Measurements from ENCODE around the gene ATRNL1.
"Not testable (repeated sequence)": the region's sequence is repeated elsewhere in the genome, so short reads cannot be mapped to it uniquely, and the experiment has no call there.

The ATRNL1 gene

DNA sequence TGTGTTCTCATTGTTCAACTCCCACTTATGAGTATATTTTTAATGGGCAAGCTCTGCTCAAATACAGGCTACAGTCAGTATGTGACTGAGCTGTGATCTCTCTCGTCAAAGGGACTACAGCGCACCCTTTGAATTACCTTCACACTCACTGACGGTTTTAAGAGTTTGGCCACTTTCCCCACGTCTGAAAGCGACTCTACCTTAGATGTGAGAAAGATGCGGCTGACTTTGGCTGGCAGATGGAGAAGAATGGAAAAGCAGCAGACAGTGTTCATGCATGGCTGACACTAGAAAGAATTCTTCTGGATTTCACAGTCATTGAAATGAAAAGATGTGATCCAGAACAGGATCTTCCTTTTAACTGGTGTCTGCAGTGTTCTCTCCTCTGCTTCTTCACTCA, 2.0 kb upstream of the ATRNL1 start:
- DNase-seq: no peak

DNA sequence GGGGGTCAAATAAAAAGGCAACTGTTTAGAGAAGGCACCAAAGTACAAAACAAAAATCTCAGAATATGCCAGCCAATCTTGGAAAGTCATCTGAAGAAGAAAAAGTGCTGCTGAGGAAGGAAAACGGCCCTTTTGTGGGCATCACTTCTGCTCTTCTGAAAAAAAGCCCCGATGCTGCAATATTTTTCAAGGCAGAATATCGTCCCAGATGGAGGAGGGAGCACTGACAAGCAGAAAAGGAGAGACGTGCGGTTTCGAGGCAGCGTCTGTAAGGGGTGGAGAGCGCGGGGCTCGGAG, 959 bp upstream of the ATRNL1 start:
- no peak for DNase-seq

DNA sequence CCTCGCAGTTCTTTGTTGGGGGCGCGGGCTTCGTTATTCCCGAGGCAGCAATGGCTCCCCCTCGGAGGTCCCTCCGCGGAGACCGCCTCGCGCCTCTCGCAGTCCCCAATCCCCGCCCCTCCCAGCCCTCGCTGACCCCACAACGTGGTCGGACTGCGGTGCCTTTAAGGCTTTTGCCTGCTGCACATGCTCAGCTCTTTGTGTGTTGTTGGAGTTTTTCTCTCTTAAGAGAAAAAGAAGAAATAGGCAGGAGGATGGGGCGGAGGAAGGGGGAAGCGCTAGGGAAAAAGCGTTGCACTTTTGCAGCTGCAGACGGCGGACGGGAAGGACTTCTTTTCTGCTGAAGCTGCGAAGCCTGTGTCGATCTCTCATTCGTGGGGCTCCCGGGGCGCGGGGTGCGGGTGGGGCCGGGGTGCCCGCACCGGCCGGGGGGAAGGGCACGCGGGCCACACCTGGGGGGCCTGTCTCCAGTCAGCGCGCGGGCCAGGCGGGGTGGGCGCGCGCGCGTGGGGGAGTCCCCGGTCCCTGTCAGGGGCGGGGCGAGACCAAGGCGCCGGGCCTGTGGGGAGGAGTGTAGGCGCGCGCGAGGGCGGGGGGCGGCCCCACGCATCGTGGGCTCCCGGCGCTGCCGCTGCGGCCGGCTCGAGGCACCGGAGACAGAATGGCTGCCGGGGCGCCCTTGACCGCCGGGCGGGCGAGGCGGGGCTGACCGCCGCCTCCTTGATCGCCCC, 445 bp upstream of the ATRNL1 start:
- DNase-seq: no peak

DNA sequence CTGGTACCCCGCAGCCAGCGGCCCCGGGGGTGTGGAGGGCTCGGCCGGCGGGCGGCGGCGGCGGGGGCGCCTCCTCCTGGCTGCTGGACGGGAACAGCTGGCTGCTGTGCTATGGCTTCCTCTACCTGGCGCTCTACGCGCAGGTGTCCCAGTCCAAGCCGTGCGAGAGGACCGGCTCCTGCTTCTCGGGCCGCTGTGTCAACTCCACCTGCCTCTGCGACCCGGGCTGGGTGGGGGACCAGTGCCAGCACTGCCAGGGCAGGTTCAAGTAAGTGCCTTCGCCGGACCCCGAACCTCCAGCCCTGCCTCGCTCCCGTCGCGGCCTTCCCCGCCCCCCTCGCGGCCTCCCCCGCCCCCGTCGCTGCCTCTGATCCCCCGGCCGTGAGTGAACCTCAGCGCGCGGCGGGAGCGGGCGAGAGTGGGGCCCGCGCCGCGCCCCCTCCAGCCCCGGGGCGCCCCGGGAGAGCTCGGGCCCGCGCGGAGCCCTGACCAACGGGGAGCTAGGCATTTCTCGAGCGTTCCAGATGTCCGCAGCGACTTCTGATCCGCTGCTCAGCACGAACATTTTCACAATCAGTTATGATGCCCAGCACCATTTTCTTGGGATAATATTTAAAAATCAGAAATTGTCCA, 727 bp downstream of the ATRNL1 start:
- DNase-seq: no peak

DNA sequence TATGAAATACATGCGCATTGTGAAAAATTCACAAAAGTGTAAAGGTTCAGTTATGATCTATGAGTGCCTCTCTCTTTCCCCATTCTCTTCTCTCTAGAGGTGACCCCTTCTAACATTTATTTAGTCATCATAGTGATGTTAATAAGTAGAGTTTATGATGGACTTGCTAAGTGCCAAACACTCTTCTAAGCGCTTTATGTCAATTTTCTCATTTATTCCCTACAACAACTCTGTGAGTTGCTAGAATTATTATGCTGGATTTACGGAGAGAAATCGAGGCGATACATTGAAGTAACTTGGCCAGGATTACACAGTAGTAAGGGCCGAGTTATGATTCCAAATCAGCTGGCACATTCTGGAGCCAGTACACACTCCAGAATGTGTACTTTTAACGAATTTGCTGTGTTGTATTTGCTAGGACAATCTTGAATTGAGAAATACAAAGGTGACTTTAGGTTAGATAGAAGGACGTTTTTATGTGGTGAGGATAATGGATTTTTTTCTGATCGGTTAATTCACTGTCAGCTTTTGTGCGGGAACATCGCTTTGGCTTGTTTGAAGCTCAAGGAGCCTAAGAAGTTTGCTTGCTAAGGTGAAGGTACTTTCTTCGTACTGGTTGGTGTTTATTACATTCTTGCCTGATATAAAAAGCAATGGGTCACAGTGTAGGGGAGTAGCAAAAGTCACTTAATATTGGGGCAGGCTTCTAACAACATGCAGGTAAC, 1.4 kb downstream of the ATRNL1 start:
- no peak for DNase-seq

DNA sequence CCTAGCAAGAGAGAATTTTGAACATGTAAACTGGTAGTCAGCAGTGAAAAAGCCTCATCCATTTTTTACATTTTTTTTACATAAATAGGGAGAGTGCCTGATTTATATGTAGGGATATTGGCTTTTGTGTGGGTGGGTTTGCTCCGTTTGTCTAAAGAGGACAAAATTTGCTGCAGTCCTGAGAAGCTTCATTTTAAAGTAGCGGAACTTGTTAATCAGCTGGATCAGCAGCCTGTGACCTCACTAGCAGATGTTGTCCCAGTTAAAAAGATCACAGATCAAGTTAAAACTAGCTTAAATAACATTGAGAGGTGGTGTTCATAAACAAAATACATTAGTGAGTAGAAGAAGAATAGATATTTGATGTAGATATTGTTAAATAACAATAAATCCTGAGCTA, 2.6 kb downstream of the ATRNL1 start:
- DNase-seq: no peak

DNA sequence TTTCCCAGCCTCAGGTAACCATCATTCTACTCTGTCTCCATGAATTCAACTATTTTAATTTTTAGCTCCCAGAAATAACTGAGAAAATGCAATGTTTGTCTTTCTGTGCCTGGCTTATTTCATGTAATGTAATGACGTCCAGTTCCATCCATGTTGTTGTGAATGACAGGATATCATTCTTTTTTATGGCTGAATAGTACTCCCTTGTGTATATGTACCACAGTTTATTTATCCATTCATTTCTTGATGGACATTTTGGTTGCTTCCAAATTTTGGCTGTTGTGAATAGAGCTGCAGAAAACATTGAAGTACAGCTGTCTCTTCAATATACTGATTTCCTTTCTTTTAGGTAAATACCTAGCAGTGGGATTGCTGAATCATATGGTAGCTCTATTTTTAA, 10.5 kb downstream of the ATRNL1 start:
- no peak for DNase-seq

DNA sequence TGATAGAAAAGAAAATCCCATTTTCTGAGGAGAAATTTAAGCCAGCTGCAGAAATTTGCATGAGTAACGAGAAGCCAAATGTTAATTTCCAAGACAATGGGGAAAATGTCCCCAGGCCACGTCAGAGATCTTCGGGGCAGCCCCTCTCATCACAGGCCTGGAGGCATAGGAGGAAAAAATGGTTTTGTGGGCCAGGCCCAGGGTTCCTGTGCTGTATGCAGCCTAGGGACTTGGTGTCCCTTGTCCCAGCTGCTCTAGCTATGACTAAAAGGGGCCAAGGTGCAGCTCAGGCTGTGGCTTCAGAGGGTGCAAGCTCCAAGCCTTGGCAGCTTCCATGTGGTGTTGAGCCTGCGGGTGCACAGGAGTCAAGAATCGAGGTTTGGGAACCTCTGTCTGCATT, 12.2 kb downstream of the ATRNL1 start:
- DNase-seq: not testable (repeated sequence)

DNA sequence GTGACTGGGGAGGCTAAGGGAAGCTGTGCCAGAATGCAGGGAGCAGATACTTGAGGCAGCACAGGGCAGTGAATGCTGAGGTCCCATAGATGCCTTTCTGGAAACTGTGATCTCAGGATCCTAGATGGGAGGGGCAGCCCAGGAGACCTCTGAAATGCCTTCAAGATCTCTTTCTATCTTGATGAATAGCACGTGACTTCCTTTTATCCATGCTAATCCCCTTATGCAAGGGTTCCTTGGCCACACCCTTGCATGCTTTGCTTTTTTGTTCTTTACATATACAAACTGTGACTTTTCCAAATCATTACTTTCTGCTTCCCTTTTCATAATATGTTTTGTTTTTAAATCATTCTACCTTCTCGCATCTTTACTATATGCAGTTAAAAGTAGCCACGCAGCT, 14.7 kb downstream of the ATRNL1 start:
- no peak for DNase-seq

DNA sequence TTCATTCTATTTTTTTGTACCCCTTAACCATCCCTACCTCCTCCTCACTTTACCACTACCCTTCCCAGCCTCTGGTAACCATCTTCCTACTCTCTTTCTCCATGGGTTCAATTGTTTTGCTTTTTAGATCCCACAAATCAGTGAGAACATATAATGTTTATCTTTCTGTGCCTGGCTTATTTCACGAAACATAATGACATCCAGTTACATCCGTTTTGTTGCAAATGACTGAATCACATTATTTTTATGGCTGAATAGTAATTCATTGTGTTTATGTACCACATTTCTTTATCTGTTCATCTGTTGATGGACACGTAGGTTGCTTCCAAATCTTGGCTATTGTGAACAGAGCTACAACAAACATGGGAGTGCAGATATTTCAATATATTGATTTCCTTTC, 24.1 kb downstream of the ATRNL1 start:
- DNase-seq: no peak

DNA sequence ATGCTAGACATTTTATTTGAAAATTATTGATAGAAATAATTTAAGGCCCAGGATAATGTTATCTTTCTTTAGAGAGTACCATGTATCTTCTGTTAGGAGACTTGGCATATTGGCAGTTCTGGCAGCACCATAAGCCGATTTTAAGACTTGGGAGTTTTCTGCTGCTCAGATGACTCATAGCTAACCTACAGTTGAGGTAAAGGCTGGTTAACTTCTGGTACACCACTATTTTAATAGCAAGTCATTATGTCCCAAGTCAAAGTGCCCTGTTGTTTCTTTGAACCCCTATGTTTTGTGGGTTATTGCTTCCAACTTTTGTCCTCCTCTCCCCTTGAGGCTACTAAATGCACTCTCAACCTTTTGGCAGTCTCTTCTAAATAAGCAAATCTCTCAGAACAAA, 25.2 kb downstream of the ATRNL1 start:
- DNase-seq: no peak

DNA sequence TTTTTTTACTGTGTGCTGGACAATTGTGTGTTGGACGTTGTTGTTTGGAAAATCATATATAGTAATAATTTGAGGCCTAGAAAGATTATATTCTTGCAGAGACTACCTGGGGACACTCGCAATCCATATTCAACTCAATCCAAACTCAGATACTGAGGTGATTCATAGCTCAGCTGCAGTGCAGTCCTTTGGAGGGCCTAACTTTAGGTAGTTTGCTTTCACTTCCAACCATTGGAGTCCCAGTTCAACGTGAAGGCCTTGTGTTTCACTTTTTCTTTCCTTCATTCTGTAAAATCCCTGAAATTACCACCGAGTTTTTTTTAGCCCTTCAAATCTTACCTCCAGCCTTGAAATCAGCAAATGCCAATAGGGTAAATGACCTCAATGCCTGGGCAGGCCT, 32.3 kb downstream of the ATRNL1 start:
- no peak for DNase-seq

DNA sequence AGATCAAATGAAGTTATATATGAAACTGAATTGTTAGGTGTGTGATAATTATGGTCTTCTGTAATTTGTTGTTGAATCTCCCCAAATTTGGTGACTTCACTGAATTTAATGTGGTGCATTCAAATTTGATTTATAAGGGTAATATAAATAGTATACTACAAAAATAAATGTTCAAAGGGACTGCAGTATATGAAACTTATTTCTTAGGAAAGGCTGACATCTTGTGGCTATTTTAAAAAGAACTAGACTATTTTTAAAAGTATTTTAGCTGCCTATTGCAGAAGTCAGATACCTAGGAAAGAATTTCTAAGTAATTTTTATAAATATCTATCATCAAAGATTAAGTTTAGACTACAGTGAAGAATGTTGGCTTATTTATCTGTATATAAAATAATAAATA, 36.6 kb downstream of the ATRNL1 start:
- no peak for DNase-seq

DNA sequence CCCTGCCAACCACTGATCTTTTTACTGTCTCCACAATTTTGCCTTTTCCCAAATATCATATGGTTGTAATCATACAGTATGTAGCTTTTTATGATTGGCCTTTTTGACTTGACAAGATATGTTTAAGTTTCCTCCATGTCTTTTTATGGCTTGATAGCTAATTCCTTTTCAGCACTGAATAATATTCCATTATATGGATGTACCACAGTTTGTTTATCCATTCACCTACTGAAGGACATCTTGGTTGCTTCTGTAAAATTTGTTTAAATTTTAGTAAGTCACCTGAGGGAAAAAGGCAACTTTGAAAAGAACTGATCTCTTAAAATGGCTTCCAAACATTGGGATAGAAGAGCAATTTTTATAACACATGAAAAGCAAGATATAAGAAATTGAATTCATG, 43.5 kb downstream of the ATRNL1 start:
- DNase-seq: no peak

DNA sequence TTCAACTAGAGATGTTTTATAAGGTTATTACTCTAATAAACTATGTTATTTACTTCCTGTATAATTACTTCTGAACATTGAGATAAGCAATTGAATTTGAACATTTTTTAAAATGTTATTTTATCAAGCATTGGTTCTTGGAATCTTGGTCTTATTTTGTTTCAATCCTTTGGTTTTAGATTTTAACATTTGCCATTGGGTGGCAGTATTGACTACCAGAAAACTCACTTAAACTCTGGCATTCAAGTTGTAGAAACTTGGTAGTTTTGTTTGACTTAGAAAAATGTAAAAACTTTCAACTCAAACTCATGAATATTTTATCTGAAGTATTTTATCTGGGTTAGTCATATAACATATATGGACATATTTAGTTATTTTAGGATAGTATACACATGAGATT, 48.1 kb downstream of the ATRNL1 start:
- DNase-seq: no peak

DNA sequence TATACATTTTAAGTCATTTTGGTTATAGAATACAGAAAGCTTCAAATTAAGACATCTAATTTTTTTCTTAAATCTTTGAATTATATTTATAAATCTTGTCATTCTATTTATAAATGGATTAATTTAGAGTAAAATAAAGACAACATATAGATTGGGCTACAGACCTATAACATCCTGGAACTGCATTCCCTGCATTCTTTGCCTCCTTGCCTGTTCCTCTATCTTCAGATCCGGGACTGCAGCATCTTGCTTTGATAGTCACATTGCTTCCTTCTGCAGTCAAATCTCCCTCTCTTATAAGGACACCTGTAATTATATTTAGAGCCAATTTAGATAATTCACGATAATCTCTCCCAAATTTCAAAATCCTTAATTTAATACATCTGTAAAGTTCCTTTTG, 64.2 kb downstream of the ATRNL1 start:
- DNase-seq: no peak

DNA sequence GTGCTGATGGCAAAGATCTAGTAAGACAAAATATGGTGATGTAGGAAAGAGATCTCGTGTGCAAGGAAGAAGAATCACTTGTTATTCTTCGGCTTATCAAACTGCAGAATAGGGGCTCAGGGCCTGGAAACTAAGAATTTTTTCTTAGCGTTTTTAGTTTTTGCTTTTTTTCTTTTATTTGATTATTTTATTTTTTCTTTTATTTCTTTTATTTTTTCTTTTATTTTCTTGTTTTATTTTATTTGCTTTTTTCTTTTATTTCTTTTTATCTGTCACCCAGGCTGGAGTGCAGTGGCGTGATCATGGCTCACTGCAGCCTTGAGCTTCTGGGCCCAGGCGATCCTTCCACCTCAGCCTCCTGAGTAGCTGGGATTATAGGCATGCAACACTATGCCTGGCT, 70.0 kb downstream of the ATRNL1 start:
- no peak for DNase-seq

DNA sequence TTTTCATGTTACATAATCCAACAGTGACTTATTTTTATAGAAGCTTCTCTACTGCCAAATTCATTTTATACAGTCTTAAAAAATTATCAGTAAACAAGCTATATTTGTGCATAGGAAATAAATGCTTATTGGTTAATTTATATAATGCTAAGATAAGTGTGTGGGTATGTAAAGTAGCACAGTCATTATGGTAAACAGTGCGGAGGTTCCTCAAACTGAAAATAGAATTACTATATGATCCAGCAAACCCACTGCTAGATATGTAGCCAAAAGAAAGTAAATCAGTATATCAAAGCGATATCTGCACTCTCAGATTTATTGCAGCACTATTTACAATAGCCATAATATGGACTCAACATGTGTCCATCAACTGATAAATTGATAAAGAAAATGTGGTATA, 71.1 kb downstream of the ATRNL1 start:
- no peak for DNase-seq

DNA sequence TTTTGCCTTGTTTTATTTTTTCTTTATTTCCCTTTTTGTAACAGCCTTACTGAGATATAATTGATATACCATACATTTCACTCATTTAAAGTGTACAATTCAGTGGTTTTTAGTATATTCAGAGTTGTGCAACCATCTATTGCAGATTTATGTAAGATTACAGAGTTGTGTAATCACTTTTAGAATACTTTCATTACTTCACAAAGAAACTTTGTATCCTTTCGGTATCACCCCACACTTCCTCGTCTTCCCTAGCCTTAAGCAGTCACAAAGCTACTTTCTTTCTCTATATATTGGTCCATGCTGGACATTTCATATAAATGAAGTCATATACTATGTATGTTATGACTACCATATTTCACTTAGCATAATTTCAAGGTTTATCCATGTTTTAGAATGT, 74.6 kb downstream of the ATRNL1 start:
- DNase-seq: no peak

DNA sequence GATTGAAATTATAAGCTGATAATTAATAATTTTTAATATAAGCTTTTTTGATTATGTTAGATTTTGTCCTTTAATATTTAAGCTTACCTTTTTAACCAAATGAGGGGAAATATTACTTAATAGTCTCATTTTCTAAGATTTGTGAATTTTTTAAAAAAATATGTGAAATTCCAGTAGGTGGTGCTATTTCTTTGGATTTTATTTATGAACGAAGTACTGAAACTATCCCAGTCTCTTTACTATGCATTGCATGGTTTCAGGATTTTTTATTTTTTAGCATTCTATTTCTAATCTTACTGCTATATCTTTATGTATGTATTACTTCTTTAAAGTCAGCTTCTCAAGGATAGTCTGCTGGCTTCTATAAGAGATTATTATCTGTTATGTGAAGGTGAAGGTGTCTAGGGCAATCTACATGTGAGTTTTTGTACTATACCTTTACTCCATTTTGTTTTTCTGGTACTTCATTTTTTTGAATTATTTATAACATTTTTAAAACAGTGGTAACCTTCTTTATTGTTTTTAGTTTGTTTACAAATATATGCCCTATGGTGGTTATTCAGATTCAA, 78.3 kb downstream of the ATRNL1 start:
- no peak for DNase-seq

DNA sequence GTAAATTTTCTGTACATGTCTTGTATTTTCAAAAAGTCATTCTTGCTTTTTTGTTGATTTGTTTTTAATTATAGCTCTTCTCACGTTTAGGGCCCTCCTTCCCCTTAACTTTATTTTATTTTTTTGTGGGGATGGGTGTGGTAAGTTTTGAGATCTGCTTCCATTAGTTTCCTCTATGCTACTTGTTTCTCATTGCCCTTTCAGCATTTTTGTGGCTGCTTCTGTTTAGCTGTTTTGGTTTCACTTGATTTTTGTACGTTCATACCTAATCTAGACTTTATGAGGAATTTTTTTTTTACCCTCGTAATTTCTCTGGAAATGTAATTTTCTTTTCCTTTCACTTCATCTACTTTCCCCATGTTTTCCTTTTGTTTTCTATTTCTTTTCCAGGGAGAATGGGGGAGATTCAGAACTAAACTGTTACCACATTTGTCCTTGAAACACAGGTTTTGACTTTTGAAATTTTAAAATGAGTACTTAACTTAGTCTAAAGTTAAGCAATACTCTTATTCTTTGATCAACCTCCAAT, 80.8 kb downstream of the ATRNL1 start:
- DNase-seq: no peak

DNA sequence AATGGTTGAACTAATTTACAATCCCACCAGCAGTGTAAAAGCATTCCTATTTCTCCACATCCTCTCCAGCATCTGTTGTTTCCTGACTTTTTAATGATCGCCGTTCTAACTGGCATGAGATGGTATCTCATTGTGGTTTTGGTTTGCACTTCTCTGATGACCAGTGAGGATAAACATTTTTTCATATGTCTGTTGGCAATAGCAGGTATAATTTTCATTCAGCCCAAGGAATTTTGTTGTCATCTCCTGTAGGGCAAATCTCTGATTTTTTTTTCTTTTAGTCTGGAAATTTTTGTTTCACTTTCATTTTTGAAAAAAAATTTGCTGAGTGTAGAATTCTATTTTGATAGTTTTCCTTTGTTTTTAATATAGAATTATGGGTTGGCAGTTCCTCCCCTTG, 114.1 kb downstream of the ATRNL1 start:
- DNase-seq: not testable (repeated sequence)

DNA sequence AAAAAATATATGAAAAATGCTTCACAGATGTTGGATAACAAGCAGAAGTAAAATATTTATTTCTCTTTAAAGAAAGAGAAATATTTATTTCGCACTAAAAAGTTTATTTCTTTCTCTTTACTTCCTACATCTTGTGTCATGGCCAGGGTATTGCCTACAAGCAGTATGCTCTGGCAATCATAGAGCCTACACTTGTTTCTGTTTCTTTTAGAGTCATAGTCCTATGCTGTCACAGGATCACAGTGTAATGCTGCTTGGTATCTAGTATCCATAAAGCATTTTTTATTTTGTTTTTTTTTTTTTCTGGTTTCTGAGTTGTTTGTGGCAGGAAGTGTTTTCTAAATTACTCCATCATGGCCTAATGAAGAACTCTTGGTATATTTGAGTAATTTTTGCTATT, 116.0 kb downstream of the ATRNL1 start:
- no peak for DNase-seq

DNA sequence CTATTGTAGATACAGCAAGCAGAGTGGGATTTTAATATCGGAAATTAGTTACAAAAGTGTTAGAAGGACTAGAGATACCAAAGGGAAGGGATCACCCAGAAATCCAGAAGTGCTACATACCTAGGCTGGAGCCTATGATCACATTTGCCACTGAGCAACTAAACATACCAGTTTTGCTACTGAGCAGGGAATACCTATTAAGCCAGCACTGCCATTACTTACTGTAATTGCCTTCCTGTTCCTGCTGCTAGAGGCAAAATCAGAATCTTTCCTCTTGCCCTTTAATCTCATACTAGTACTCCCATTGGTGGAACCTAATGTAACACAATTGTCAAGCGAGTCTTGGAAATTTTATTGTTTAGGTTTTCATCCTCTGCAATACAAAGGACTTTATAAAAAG, 121.7 kb downstream of the ATRNL1 start:
- no peak for DNase-seq

All from NCI-H1436 treated with DMSO at 0.1 percent for 48 hours (cell line).